Smooth muscle cell (in vitro differentiated cells): ENCODE results near the gene NOP10. TPM values are rescaled to one million over a fixed set of nuclear protein-coding genes. Genes with fewer than 3 reads are reported as not detected.
"Not testable (repeated sequence)": the region's sequence is repeated elsewhere in the genome, so short reads cannot be mapped to it uniquely, and the experiment has no call there.

Source experiments
- DNase-seq: peaks from one replicate; lab custom pipeline; 2025; ENCODE audit not compliant: unreplicated experiment; lab: John Stamatoyannopoulos, UW
- H2AFZ ChIP-seq: fragments of 200-600 bp; sonication (generic); 2 replicates; pipeline ENCODE4 v1.6.0; 2016; ENCODE audit warnings: antibody characterized with exemption, low read depth, mild to moderate bottlenecking
- H3F3A ChIP-seq: fragments of 200-600 bp; sonication (generic); 2 replicates; pipeline ENCODE4 v1.6.0; 2017; ENCODE audit warnings: antibody characterized with exemption, low read depth
- H3K27ac ChIP-seq: fragments of 200-600 bp; sonication (generic); 2 replicates; pipeline ENCODE4 v1.5.1; 2016; ENCODE audit warnings: low read depth, mild to moderate bottlenecking
- H3K27me3 ChIP-seq: fragments of 200-600 bp; sonication (generic); 2 replicates; pipeline ENCODE4 v1.6.1; 2016; ENCODE audit warnings: low read depth, mild to moderate bottlenecking
- H3K36me3 ChIP-seq: fragments of 200-600 bp; sonication (generic); 2 replicates; pipeline ENCODE4 v1.5.1; 2016; ENCODE audit warnings: low read depth
- H3K4me1 ChIP-seq: fragments of 200-600 bp; sonication (generic); 2 replicates; pipeline ENCODE4 v1.5.1; 2016; ENCODE audit warnings: low read depth
- H3K4me2 ChIP-seq: fragments of 200-600 bp; sonication (generic); 2 replicates; pipeline ENCODE4 v1.6.0; 2016; ENCODE audit warnings: mild to moderate bottlenecking
- H3K4me3 ChIP-seq: fragments of 200-600 bp; sonication (generic); 2 replicates; pipeline ENCODE4 v1.5.1; 2016; ENCODE audit warnings: mild to moderate bottlenecking
- H3K79me2 ChIP-seq: fragments of 200-600 bp; sonication (generic); 2 replicates; pipeline ENCODE4 v1.6.0; 2016; ENCODE audit warnings: low read depth, mild to moderate bottlenecking
- H3K9ac ChIP-seq: fragments of 200-600 bp; sonication (generic); 2 replicates; pipeline ENCODE4 v1.6.0; 2016; ENCODE audit warnings: low read depth
- H3K9me3 ChIP-seq: fragments of 200-600 bp; sonication (generic); replicated peaks from 2 replicates; pipeline ENCODE4 v1.5.1; 2016; ENCODE audit warnings: low read depth
- H4K20me1 ChIP-seq: fragments of 200-600 bp; sonication (generic); 2 replicates; pipeline ENCODE4 v1.6.0; 2016; ENCODE audit warnings: low read depth
- CTCF ChIP-seq: fragments of 200-600 bp; sonication (generic); IDR thresholded peaks from 2 replicates; pipeline ENCODE4 v1.5.1; 2017; ENCODE audit warnings: borderline replicate concordance, mild to moderate bottlenecking, antibody characterized with exemption; ENCODE audit not compliant: insufficient read depth, poor library complexity, severe bottlenecking
- WGBS: methylation state at CpG from one replicate; pipeline ENCODE4 v1.1.7; 2016; ENCODE audit warnings: low lambda C conversion rate; 5-methylcytosine and 5-hydroxymethylcytosine counted together
- polyA plus RNA-seq: library from polyadenylated mRNA; unstranded; fragments of >200 nt; fragmentation: Nextera tagmentation; extraction: Ambion mirVana; gene quantifications from 2 replicates; pipeline ENCODE4 v1.2.1, GENCODE V29; 2016
- total RNA-seq: library from RNA; depleted of rRNA; stranded (reverse); fragments of >200 nt; gene quantifications from 2 replicates; pipeline ENCODE4 v1.2.3, GENCODE V29; 2014

The NOP10 gene
- total RNA-seq (282 and 306 TPM in 2 replicates), polyA plus RNA-seq (305 and 319 TPM in 2 replicates)

GRCh38 chr15:34342737-34343575, at the start of gene NOP10, which contains the start of gene NUTM1:
NOP10 (minus strand) TSS chr15:34343136; CDS start chr15:34343073, 63 bp downstream.
NUTM1 (plus strand) TSS chr15:34343315; CDS start chr15:34343697, 382 bp downstream.
- Histone ChIP-seq H3K4me2 (peak within 1 kb of the TSS; percentile 88), H3K4me1 (peaks cover 8% of the 10 kb centered on the region), H3K27ac (peak within 1 kb of the TSS; percentile 79), H3K79me2 (peaks cover 24% of the 10 kb centered on the region), H3K4me3 (peak within 1 kb of the TSS; percentile 70), H4K20me1 (no peaks in the 10 kb centered on the region), H3K36me3 (no peaks in the 10 kb centered on the region), H2AFZ (peak within 1 kb of the TSS; percentile 88), H3K9ac (peak within 1 kb of the TSS; percentile 87), H3K9me3 (no peaks in the 10 kb centered on the region), H3K27me3 (no peaks in the 10 kb centered on the region), H3F3A (peaks cover 14% of the 10 kb centered on the region)
- WGBS: 2% methylated on average over 38 of the region's 38 CpGs
- peak; percentile 71 for DNase-seq
- peak; percentile 98 for TF ChIP-seq CTCF

GRCh38 chr15:34389594-34390086, 46.7 kb upstream of the NOP10 start:
- no CpG with 5 or more reads among the region's 16 CpGs for WGBS

GRCh38 chr15:34381829-34382521, 39.0 kb upstream of the NOP10 start:
- not testable (repeated sequence) for H3K27me3 ChIP-seq, H3K4me3 ChIP-seq, H3K9ac ChIP-seq, H3F3A ChIP-seq, DNase-seq, H2AFZ ChIP-seq, H3K79me2 ChIP-seq, H4K20me1 ChIP-seq, H3K36me3 ChIP-seq, H3K4me2 ChIP-seq, H3K9me3 ChIP-seq, H3K27ac ChIP-seq, H3K4me1 ChIP-seq
- WGBS: no CpG with 5 or more reads among the region's 19 CpGs

More at GRCh38 chr15:34389594-34390086, 46.7 kb upstream of the NOP10 start:
- H3K4me2 ChIP-seq, H3K79me2 ChIP-seq, H3K9me3 ChIP-seq, H3K36me3 ChIP-seq, H3K27me3 ChIP-seq, H2AFZ ChIP-seq, H3K4me3 ChIP-seq, H3K9ac ChIP-seq, H3K4me1 ChIP-seq, H3F3A ChIP-seq, H4K20me1 ChIP-seq, DNase-seq, H3K27ac ChIP-seq: not testable (repeated sequence)

GRCh38 chr15:34380491-34380890, 37.6 kb upstream of the NOP10 start:
- H3K4me3 ChIP-seq, H3K36me3 ChIP-seq, H3K27ac ChIP-seq, H3K4me2 ChIP-seq, H3K9me3 ChIP-seq, H3F3A ChIP-seq, H3K79me2 ChIP-seq, H3K9ac ChIP-seq, H3K27me3 ChIP-seq, H3K4me1 ChIP-seq, DNase-seq, H4K20me1 ChIP-seq, H2AFZ ChIP-seq: not testable (repeated sequence)
- 96% methylated on average over 4 of the region's 4 CpGs for WGBS

- Histone ChIP-seq H3K4me1 (no peaks in the 10 kb centered on the region), H3K27ac (no peak overlapping the region), H3K4me2 (no peak overlapping the region), H3K36me3 (no peaks in the 10 kb centered on the region), H3K27me3 (no peaks in the 10 kb centered on the region), H3F3A (no peaks in the 10 kb centered on the region), H3K79me2 (no peaks in the 10 kb centered on the region), H3K9me3 (no peaks in the 10 kb centered on the region), H4K20me1 (no peaks in the 10 kb centered on the region), H3K9ac (no peak overlapping the region), H3K4me3 (no peak overlapping the region), H2AFZ (no peak overlapping the region)
- WGBS: 96% methylated on average over 2 of the region's 2 CpGs
- TF ChIP-seq CTCF: no peak
- DNase-seq: no peak
These were observed 33.9 kb upstream of the NOP10 start for GRCh38 chr15:34376856-34377255.

GRCh38 chr15:34375541-34375940, 32.6 kb upstream of the NOP10 start:
- H3K9me3 ChIP-seq, H3K27me3 ChIP-seq, H3K36me3 ChIP-seq, H3K4me1 ChIP-seq, H3K4me2 ChIP-seq, DNase-seq, H3K4me3 ChIP-seq, H3K27ac ChIP-seq, H3K9ac ChIP-seq, H4K20me1 ChIP-seq, H3K79me2 ChIP-seq, H2AFZ ChIP-seq, H3F3A ChIP-seq: not testable (repeated sequence)
- WGBS: 94% methylated on average over 2 of the region's 2 CpGs
